Measurements from ENCODE around the gene TSC22D2.
A peak's percentile ranks its signal among the peaks of the same experiment; 100 is the strongest.

Gene TSC22D2

GRCh38 chr3:150408221-150409124, at the start of gene TSC22D2:
Gene TSC22D2, plus strand, starts transcription at chr3:150408298. Its CDS starts 1,053 bp downstream, at chr3:150409351.
- H3K4me1 ChIP-seq (ENCODE audit: insufficient read depth, poor library complexity, severe bottlenecking), result peaks cover 25% of the 10 kb centered on the region
- TF ChIP-seq, protein P1, sequence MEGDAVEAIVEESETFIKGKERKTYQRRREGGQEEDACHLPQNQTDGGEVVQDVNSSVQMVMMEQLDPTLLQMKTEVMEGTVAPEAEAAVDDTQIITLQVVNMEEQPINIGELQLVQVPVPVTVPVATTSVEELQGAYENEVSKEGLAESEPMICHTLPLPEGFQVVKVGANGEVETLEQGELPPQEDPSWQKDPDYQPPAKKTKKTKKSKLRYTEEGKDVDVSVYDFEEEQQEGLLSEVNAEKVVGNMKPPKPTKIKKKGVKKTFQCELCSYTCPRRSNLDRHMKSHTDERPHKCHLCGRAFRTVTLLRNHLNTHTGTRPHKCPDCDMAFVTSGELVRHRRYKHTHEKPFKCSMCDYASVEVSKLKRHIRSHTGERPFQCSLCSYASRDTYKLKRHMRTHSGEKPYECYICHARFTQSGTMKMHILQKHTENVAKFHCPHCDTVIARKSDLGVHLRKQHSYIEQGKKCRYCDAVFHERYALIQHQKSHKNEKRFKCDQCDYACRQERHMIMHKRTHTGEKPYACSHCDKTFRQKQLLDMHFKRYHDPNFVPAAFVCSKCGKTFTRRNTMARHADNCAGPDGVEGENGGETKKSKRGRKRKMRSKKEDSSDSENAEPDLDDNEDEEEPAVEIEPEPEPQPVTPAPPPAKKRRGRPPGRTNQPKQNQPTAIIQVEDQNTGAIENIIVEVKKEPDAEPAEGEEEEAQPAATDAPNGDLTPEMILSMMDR (IDR thresholded peaks at IDR 0.05; ENCODE audit: poor library complexity, severe bottlenecking), result peak; percentile 18
- peak within 1 kb of the TSS; percentile 91 for H3K4me3 ChIP-seq (ENCODE audit: severe bottlenecking)
- DNase-seq (ENCODE audit: low spot score) (peak; percentile 92), ATAC-seq (ENCODE audit: low read depth) (peak; percentile 71)
- H3K27ac ChIP-seq (ENCODE audit: poor library complexity, severe bottlenecking), result peak within 1 kb of the TSS; percentile 93
- H3K27me3 ChIP-seq (ENCODE audit: insufficient read depth, poor library complexity, severe bottlenecking), result no peaks in the 10 kb centered on the region
- H3K9me3 ChIP-seq (ENCODE audit: severe bottlenecking), result no peaks in the 10 kb centered on the region
- peaks cover 33% of the 10 kb centered on the region for H3K36me3 ChIP-seq (ENCODE audit: low read depth)

DNA sequence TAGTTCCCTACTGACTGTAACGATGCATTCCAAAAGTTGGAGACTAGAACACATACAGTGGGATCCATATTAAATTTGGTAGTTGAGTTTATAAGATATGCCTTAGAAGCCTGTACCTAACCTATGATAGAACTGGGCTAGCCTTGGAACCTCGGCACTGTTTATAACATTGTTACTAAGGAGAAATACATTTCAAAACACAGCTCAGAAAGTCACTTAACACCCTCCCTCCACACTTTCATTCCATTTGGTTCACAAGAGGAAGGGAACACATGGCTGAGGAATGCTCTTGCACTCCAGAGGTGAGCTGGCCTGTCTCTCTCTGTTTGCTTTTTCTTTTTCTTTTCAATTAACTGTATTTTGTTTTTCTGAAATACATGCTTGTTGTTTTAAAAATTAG, 48.7 kb upstream of the TSC22D2 start:
- H3K4me1 ChIP-seq (ENCODE audit: insufficient read depth, poor library complexity, severe bottlenecking), result peaks cover 11% of the 10 kb centered on the region
- no peaks in the 10 kb centered on the region for H3K9me3 ChIP-seq (ENCODE audit: severe bottlenecking)
- no peaks in the 10 kb centered on the region for H3K27me3 ChIP-seq (ENCODE audit: insufficient read depth, poor library complexity, severe bottlenecking)
- H3K36me3 ChIP-seq (ENCODE audit: low read depth), result no peaks in the 10 kb centered on the region
- H3K27ac ChIP-seq (ENCODE audit: poor library complexity, severe bottlenecking), result peak overlapping the region; percentile 1
- TF ChIP-seq, protein P1 (IDR thresholded peaks at IDR 0.05; ENCODE audit: poor library complexity, severe bottlenecking), result no peak
- no peak overlapping the region for H3K4me3 ChIP-seq (ENCODE audit: severe bottlenecking)
- no peak for ATAC-seq (ENCODE audit: low read depth)
- no peak for DNase-seq (ENCODE audit: low spot score)

DNA sequence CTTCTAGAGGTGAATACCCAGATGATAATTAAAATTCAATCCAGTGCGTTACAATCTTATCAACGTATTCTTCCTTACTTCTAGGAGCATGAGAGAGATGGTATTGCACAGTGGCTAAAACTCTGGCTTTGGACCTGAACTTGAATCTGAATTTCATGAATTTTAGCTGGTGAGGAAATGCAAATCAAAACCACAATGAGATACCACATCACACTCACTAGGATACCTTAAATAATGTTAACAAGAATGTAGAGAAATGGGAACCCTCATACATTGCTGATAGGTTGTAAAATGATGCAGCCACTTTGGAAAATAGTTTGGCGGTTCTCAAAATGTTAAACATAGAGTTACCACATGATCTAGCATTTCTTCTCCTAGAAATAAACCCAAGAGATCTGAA, 47.1 kb upstream of the TSC22D2 start:
- Histone ChIP-seq H3K9me3 (ENCODE audit: severe bottlenecking) (no peaks in the 10 kb centered on the region), H3K27ac (ENCODE audit: poor library complexity, severe bottlenecking) (no peak overlapping the region), H3K36me3 (ENCODE audit: low read depth) (no peaks in the 10 kb centered on the region), H3K4me3 (ENCODE audit: severe bottlenecking) (no peak overlapping the region), H3K4me1 (ENCODE audit: insufficient read depth, poor library complexity, severe bottlenecking) (peaks cover 22% of the 10 kb centered on the region), H3K27me3 (ENCODE audit: insufficient read depth, poor library complexity, severe bottlenecking) (no peaks in the 10 kb centered on the region)
- ATAC-seq (ENCODE audit: low read depth) (no peak), DNase-seq (ENCODE audit: low spot score) (no peak)
- TF ChIP-seq, protein P1 (IDR thresholded peaks at IDR 0.05; ENCODE audit: poor library complexity, severe bottlenecking), result no peak

GRCh38 chr3:150362515-150363302, 45.4 kb upstream of the TSC22D2 start:
- Histone ChIP-seq H3K36me3 (ENCODE audit: low read depth) (no peaks in the 10 kb centered on the region), H3K27ac (ENCODE audit: poor library complexity, severe bottlenecking) (peak overlapping the region; percentile 68), H3K27me3 (ENCODE audit: insufficient read depth, poor library complexity, severe bottlenecking) (no peaks in the 10 kb centered on the region), H3K9me3 (ENCODE audit: severe bottlenecking) (no peaks in the 10 kb centered on the region), H3K4me1 (ENCODE audit: insufficient read depth, poor library complexity, severe bottlenecking) (peaks cover 22% of the 10 kb centered on the region), H3K4me3 (ENCODE audit: severe bottlenecking) (no peak overlapping the region)
- ATAC-seq (ENCODE audit: low read depth), result peak; percentile 96
- no peak for DNase-seq (ENCODE audit: low spot score)
- TF ChIP-seq, protein P1 (IDR thresholded peaks at IDR 0.05; ENCODE audit: poor library complexity, severe bottlenecking), result no peak
